ENCODE data around the gene ACIN1.

- TF ChIP-seq CTCF (IDR thresholded peaks at IDR 0.05) (no peak), ZFX (IDR thresholded peaks at IDR 0.05; ENCODE audit: borderline replicate concordance) (no peak)
Measured at GRCh38 chr14:23115039-23115731, 20.2 kb upstream of the ACIN1 start.

Data from 22Rv1 (cell line).